NB4 (cell line): ENCODE measurements around the gene YKT6.
"Not testable (repeated sequence)": the region's sequence is repeated elsewhere in the genome, so short reads cannot be mapped to it uniquely, and the experiment has no call there.

Experiments
- CTCF ChIP-seq: IDR thresholded peaks from one replicate; pipeline ENCODE4 v1.5.1; 2012; ENCODE audit warnings: low read depth, low read length
- TF ChIP-seq, protein P1 (sequence below): IDR thresholded peaks from 2 replicates; pipeline ENCODE4 v1.6.1; 2011; ENCODE audit warnings: low read depth, low read length

DNA sequence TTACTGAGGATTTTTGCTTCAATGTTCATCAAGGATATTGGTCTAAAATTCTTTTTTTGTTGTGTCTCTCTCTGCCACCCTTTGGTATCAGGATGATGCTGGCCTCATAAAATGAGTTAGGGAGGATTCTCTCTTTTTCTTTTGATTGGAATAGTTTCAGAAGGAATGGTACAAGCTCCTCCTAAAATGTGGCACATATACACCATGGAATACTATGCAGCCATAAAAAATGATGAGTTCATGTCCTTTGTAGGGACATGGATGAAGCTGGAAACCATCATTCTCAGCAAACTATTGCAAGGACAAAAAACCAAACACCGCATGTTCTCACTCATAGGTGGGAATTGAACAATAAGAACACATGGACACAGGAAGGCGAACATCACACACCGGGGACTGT is 615 bp upstream of the YKT6 start:
- not testable (repeated sequence) for TF ChIP-seq CTCF
- TF ChIP-seq, protein P1, sequence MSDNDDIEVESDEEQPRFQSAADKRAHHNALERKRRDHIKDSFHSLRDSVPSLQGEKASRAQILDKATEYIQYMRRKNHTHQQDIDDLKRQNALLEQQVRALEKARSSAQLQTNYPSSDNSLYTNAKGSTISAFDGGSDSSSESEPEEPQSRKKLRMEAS: not testable (repeated sequence)
